HG03460 (cell line): ENCODE results near the gene PAX5.

ENCODE experiments used
- ATAC-seq: cut with Tn5 transposase; IDR thresholded peaks from one replicate; pipeline ENCODE4 v1.9.1; 2021; ENCODE audit not compliant: unreplicated experiment

The PAX5 gene

DNA sequence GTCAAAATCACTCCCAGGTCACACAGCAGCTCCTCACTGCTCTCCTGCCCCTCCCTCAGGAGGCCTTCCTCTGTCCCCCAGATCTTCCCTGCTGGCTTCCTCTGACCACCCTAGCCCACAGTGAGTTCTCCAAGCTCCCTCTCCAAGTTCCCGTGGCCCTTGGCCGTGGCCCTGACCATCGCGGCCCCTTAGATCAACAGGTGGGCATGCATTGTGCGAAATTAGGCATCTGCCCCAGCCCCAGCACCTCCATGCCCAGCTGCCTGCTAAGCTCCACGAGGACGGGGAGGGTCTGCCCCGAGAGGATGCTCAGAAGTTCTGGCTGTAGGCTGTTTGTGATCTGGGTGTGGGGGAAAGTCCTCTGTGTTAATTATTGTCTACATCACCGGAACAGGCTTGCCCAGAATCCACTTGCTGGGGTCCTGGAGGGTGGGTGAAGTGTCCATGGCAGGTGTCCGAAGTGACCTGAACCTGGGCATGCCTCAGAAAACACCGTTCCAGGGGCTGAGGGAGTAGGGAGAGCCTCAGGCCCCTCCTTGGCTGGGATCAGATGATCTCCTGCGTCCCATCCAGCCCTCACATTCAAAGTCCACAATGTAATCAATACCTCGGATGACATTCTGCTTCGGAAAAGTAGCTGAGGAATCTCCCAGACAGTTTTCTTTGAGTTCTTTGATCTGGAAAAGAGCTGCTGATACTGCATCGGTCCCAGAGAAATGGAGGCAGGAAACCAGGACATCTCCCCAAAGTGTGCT is 194.8 kb downstream of the PAX5 start:
- no peak for ATAC-seq

DNA sequence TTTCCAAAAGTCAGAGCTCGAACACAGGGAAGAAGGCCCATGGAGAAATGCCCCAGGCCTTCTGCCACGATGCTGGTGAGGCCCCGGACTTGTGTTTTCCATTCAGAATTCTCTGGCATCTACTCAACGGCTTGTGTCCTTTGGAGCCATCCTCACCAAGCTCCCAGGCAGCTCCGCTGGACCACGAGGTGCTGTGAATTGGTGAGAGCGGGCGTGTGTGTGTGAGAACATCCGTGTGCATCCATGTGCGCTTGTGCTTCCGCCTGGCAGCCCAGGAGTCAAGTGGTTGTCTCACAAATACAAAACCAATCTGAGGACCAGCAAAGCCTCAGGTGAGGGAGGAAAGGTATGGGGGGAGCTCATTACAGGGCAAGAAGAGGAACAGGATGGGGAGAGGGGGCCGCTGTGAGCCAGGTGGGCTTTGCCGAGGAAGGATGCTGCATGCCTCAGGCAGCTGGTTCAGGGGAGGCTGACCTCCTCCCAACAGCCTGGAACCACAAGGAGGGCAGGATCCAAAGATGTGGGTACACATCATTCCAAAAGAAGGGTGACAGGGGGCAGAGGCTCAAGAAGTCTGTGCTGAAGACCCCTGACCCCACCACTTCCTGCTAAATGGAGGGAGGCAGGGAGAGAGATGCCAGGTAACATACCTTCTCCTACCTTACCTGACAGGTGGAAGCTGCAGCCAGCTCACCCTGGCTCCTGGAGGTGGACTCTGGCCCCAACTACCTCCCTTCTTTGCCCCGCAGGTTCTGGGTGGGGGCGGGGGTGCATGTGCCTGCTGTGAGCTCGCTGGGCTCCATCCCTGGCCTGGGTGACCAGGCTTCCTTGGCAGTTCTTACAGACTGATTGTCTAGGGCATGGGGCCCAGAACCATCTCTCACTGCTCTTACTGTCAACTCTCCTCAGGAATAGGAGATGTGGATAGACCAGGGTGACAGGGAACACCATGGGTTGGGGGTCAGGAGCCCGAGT is 196.3 kb downstream of the PAX5 start:
- ATAC-seq = no peak

DNA sequence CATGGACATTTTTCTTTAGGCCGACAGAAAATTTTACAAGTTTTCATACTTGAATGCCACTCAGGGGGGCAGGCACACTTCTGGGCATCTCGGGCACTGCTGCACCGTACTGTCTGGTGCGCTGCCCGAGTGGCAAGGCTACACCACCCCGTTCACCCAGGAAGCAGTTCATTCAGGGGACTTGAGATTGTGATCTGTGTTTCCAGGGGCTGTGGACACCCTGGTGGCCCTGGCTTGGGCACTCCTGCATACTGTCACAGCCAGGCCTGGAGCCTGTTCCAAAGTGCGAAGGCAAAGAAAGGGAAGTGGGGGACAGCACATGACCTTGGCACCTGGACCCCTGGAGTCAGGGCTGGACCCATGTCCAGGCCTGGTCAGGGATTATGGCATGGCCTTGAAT is 197.6 kb downstream of the PAX5 start:
- no peak for ATAC-seq

DNA sequence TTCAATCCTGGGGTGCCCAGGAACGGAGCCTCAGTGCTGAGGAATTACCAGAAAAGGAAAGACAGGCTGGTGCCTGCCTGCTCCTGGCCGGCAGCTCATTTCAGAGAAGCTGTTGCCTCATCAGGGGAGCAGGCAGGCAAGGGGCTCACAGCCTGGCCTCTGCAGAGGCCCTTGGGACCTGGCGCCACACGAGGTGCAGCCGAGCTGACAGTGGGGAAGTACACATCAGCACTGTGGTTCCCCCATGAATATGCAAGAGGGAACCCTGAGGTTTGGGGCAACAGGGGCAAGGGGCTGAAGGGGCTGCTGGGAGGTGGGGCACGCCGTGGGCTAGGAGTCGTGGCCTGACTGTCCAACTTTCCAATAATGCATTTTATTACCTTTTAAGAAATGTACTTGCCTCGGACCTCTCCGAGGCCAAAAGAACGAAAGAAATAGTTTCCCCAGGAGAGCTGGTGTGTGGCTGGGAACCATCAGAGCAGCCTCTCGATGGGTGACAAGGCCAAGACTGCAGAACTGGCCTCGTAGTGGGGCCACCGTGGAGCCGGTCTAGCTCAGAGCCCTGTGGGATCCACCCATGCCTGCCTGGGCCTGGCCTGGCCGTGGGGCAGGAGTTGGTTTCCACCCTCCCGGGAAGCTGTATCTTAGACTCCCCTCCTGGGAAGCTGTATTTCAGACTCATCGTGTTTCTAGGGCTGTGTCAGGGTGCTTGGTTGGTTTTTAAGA is 198.6 kb downstream of the PAX5 start:
- ATAC-seq = no peak

DNA sequence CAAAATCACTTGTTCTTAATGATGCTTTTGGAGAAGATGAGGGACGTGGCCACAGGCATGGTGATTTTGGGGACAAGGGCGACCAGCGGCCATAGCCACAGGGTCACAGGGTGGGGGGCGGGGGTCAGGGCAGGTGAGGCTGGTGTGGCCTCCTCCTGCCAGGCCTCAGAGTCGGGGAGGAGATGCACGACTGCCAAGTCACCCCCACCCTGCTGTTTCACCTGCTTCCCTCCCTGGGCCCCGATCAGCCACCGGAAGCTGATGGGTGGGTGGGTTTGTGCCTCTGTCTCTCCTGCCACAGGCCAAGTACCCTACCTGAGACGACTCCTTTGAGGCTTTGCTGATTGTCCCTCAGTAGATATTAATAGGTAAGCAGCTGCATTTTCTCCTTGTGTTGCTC is 199.3 kb downstream of the PAX5 start:
- no peak for ATAC-seq

DNA sequence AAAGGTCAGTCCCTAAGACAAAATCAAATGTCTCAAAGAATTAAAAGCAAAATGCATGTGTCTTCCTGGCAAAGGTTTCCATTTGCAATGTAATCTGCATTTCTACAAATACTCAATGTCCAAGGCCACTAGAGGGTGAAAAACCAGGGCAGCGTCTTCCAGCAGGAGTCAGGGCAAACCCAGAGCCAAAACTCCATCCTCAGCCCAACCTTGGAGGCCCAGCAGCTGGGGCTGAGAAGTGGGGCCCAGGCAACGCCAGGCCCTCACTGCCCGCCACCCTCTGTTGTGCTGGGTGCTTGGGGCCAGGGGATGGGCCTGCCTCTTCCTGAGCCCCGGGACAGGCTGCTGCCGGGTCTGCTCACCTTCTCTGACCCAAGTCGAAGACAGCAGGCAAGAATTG is 200.1 kb downstream of the PAX5 start:
- ATAC-seq = no peak

DNA sequence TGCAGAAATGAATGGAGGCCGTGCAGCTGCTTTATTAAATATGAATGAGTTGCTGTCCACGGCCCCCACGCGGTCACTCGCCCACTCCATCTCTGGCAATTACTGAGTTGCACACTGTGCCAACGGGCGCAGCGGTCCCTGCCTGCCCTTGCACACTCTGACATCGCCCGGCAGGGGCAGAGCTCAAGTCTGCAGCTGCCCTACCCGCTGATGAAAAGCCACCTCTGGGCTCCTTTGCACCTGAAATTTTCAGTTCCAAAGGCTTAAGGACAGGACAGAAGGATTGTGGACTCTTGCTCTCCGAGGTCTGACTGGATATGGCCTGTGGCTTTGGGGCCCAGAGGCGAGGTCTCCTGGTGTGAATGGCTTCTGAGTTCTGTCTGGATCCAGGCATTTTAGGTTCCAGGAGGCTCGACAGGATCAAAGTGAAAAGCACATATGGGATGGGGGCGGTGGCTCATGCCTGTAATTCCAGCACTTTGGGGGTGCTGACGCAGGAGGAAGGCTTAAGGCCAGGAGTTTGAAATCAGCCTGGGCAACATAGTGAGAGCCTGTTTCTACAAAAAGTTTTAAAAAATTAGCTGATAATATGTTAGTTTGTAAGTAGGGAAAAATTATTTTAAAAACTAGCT is 201.8 kb downstream of the PAX5 start:
- ATAC-seq = no peak

DNA sequence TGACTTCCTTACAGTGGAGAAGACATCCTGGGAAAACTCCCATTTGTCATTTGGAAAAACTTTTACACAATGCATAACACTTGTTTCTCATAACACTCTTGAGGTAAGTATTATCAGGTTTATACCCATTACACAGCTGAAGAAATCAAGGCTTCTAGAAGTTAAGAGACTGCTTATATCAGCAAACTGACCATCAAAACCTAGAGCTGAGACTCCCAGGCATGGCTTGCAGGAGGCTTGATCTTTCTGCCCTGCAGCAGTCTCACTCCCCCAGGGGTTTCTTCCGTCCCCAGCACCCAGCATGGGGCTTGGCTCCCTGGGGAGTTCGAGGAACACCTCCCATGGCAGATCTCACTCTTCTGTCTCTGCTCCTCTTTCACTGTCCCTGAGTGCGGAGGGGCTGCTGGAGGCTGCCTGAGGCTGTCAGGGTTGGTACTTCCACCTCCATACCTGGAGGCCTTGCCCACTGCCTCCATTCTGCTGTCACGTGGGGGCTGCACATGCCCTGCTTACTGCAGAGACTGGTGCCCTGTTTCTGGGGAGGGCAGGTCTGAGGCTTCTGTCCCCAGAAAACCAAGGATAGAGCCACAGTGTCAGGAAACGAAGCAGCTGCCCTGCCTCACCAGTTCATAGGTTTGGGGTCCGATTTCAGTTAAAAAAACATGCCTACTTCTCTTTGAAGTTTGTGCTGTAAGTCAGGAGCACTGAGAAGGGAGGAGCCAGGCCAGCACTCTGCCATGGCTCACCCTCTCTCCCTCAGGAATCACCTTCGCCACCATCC is 202.5 kb downstream of the PAX5 start:
- ATAC-seq = no peak

DNA sequence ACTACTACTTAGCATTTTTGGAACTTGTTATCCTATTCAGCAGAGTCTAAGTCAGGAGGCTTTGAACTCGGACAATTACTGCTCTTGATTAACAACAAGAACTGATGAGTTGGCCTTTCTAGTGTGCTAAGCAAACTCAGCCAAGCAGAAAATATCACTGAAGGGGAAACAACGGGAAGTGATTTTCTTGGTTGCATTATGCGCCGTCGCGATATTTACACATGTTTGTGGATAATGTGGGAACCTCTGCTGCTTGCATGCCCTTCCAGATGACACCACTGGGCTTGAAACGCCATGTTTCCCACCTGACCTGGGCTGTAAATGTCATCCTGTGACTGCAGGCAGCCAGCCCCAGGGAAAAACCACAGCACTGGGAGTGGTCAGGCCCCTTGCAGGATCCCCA is 205.5 kb downstream of the PAX5 start:
- no peak for ATAC-seq

DNA sequence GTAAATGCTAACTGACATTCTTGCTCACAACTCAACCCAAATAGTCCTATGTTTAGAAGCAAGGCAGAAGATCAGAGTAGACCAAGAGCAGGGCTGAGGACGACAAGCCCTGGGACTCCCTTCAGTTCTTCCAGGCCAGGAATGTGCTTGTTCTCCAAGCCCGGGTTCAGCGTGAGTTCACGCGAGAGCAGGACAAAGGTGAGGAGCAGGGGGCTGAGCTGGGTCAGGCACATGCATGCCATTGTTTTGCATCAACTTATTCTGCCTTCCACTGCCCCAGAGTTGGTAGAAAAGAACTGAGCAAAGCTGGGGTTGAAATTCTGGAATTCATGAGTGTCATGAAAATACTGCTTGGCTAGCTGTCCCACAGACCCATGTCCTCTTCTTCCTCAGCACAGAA is 206.5 kb downstream of the PAX5 start:
- ATAC-seq = no peak

DNA sequence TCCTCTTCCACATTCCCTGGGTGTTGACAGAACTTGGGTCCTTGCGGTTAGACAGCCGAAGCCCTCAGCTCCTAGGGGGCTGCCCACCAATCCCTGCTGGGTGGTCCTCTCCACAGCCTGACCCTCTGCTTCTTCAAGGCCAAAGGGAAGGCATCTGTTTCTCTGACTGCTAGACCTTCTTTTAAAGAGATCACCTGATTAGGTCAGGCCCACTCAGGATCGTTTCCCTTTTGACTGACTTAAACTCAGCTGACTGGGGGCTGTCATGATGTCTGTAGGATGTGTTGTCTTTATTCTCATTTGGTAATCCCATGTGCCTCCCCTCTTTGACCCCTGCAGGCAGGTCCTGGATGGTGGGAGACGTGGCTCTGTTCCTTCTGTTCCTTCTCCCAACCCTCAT is 207.5 kb downstream of the PAX5 start:
- no peak for ATAC-seq

DNA sequence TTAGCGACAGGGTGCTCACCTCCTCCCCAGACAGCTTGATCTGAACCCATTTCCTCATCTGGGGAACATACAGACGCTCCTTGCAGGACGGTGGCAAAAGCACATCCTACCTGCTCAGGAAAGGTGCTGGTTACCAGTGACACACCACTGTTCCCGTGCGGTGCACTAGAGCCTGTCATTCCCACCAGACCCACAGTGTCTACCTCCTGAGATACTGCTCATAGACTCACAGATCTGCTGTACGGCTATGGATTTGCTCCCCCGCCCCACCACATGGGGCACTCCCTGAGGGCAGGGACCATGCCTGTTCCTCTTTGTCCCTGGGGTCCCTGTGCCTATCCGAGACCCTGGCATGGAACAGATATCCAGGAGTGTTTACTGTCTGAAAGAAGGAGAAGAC is 208.9 kb downstream of the PAX5 start:
- no peak for ATAC-seq

DNA sequence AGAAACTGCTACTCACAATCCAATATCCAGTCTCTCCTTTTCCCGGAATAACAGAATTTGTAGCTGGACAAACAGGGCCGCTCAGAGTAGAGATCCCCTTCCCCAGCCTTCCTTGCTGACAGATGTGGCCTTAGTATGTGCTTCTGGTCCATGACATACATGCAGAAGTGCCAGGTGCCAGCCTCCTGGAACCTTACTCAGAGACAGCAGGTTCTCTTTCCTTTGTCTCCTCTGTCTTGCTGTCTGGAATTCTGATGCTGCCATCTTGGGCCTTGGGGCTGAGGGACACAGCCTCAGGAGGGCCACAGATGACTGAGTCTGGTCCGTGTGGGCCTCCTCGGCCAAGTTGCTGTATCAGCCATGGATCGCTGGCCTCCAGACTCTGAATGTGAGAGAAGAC is 210.1 kb downstream of the PAX5 start:
- ATAC-seq = no peak

DNA sequence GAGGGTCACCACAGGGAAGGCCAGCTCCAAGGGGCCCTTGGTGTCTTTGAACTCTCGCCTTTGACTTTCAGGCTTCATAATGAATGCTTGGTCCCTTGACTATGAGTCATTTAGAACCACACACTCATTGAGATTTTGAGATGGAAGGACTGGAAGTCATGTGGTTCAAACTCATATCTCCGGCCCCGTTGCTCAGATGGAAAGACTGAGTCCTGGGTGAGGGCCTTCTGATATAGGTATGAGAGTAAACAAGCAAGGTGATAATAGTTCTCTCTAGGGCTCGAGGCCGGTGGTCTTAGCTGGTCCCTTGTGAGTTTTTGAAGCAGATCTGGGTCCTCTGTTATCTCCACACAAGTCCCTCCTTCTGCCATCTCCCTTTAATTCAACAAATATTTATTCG is 210.6 kb downstream of the PAX5 start:
- no peak for ATAC-seq

DNA sequence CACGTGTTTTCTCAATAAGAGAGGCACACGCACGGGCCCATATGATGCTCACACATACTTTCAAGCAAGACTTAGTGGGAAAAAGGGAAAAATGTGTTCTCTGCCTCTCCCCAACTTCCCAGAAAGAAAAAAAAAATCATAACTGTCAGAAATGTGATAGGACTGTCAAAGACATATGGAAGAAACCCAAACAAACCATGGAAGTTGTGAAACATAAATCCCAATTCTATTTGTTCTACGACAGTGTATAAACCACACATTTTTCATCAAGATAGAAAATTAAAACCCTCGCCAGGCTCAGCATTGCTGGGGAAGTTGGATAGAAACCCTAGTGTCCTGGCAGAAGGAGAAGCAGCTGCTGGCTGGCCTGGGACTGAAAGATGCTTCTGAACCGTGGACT is 211.9 kb downstream of the PAX5 start:
- no peak for ATAC-seq

DNA sequence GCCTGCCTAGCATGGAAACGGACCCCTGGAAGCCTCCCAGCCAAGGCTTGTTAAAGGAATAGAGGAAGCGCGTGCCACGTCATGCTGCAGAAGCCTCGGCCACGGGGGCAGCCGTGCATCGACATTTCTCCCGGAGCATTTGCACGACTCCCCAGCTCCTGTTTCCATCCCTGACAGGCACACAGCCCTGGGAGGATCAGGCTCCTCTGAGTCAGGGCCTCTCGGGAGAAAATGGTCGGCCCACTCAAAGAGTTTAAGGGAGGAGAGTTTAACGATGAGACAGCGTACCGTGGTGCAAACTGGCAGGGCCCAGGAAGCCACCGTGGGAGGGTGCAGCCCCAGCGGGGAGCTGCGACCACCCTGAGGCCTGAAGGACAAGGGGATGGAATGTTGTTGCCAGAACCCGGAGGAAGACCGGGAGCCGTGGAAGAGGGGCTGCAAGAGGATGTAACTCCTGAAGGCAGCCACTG is 213.6 kb downstream of the PAX5 start:
- ATAC-seq = no peak

DNA sequence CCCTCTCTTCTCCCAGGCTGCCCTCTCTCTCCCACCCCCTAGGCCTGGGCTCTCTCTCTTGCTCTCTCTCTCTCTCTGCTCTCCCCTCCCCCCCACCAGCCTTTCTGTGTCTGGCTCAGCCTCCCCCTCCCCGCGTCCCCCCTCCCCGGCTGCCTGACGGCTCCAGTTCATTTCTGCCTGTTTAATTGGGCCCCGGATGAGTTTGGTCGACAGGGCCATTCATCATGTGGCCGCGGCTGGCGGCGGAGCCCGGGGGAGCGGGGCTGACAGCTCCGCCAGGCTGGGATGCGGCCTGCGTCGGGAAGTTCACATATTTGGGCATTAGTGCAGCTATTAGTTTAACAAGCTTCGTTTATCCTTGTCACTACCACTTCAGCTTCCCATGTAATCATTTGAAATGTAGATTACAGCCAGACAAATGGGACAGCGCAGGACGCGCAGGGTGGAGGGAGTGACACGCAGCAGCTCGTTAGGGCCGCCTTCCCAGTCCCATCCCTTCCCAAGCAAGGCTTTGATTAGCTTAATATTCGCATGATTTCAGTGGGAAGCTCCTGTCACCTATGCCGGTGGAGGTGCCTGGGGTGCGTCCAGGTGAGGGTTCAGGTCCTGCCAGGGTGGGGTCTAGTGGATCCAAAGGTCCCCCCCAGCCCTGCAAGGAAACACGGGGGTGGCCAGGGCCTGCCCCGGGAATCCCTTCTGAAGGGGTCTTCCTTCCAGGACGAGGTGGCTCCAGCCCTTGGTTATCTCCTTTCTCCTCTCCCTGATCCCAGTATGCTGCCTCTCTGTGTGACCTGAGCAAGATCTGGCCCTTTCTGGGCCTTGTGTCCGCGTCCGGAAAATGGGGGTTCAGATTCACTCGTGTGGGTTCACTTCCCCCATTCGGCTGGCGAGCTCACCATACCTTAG is 214.8 kb downstream of the PAX5 start:
- no peak for ATAC-seq

DNA sequence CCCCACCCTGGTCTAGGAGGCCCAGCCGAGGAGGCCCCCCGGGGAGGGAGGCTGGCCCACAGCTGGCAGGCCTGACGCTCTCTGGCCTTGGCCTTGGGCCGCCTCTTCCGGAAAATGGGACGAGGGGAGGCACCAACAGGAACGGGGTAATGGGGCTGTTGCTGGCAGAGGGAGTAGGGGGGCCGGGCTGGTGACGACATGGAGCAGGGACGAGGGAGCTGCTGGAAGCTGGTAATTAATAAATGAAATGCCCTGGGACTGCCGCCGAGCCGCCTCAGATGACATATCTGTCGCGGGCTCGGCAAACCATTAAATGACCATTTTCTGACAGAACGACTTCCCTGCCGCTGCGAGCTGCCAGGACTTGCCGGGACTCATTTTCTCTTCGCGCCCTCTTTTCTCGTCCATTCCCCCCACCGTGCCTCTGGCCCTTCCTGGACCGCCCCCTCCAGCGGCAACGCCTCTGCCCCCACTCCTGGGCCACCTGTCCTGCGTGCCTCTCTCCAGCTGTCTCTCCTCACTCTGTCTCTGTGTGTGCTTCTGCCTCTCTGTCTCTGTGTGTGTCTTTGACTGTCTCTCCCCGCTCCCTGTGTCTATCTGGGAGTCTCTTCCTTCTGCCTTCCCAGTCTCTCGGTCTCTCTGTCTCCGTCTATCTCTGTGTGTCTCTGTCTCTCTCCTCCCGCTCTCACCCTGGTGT is 215.7 kb downstream of the PAX5 start:
- no peak for ATAC-seq
